Lung microvascular endothelial cell (primary cell): ENCODE data around the gene ZNF423. TPM values are rescaled to one million over a fixed set of nuclear protein-coding genes. Genes with fewer than 3 reads are reported as not detected.

Experiments used
- DNase-seq, 2 donors: peaks; one replicate each; pipeline versions ENCODE4 v3.0.0 to v3.0.0-alpha.2; 2010; ENCODE audit warnings: low read depth in 2 of 2
- total RNA-seq: library from RNA; depleted of rRNA; stranded (reverse); fragments of >200 nt; gene quantifications from 2 replicates; pipeline ENCODE4 v1.2.1, GENCODE V29; 2014

The ZNF423 gene
- total RNA-seq, 1 donor from 2014 or later = 6.5 TPM

GRCh38 chr16:49462989-49463371, 392.9 kb downstream of the ZNF423 start:
- DNase-seq = no peak

- DNase-seq = no peak
Measured at GRCh38 chr16:49462362-49462988, 393.4 kb downstream of the ZNF423 start.

GRCh38 chr16:49461517-49461951, 394.4 kb downstream of the ZNF423 start:
- DNase-seq = no peak

- no peak for DNase-seq
Measured at GRCh38 chr16:49460786-49461470, 395.0 kb downstream of the ZNF423 start.

GRCh38 chr16:49459953-49460735, 395.8 kb downstream of the ZNF423 start:
- DNase-seq = no peak

- no peak for DNase-seq
Measured at GRCh38 chr16:49458656-49459445, 397.1 kb downstream of the ZNF423 start.

- no peak for DNase-seq
Measured at GRCh38 chr16:49458243-49458642, 397.7 kb downstream of the ZNF423 start.

- no peak for DNase-seq
Measured at GRCh38 chr16:49457196-49457595, 398.7 kb downstream of the ZNF423 start.

GRCh38 chr16:49456763-49457162, 399.1 kb downstream of the ZNF423 start:
- no peak for DNase-seq

- DNase-seq = no peak
Measured at GRCh38 chr16:49455991-49456745, 399.7 kb downstream of the ZNF423 start.

GRCh38 chr16:49455181-49455990, 400.5 kb downstream of the ZNF423 start:
- DNase-seq = no peak

- DNase-seq = no peak
Measured at GRCh38 chr16:49454426-49455180, 401.3 kb downstream of the ZNF423 start.

GRCh38 chr16:49453983-49454382, 401.9 kb downstream of the ZNF423 start:
- no peak for DNase-seq

GRCh38 chr16:49453021-49453420, 402.9 kb downstream of the ZNF423 start:
- DNase-seq = no peak

GRCh38 chr16:49452578-49452977, 403.3 kb downstream of the ZNF423 start:
- peak in 1 of 2 donors; percentile 38 for DNase-seq

GRCh38 chr16:49452108-49452507, 403.8 kb downstream of the ZNF423 start:
- DNase-seq = peak in 1 of 2 donors; percentile 45

- DNase-seq = no peak
Measured at GRCh38 chr16:49446805-49447204, 409.1 kb downstream of the ZNF423 start.

- no peak for DNase-seq
Measured at GRCh38 chr16:49443576-49443975, 412.3 kb downstream of the ZNF423 start.

- no peak for DNase-seq
Measured at GRCh38 chr16:49442805-49443204, 413.1 kb downstream of the ZNF423 start.
